ENCODE measurements around the gene PRR7.

Gene PRR7

GRCh38 chr5:177453852-177454396 lies 7.3 kb downstream of the PRR7 start:
- DNase-seq: peak; percentile 68

GRCh38 chr5:177454397-177455035 lies 7.9 kb downstream of the PRR7 start:
- DNase-seq: peak; percentile 87

GRCh38 chr5:177455036-177455660 lies 8.5 kb downstream of the PRR7 start:
- DNase-seq: peak; percentile 92

- peak; percentile 89 for DNase-seq
Observed at GRCh38 chr5:177455661-177456590, 9.3 kb downstream of the PRR7 start.

- DNase-seq: no peak
Observed at GRCh38 chr5:177456591-177456964, 10.0 kb downstream of the PRR7 start.

- peak; percentile 96 for DNase-seq
Observed at GRCh38 chr5:177456976-177457851, 10.6 kb downstream of the PRR7 start.

GRCh38 chr5:177457852-177458681 lies 11.5 kb downstream of the PRR7 start:
- DNase-seq: no peak

GRCh38 chr5:177458912-177459350 lies 12.3 kb downstream of the PRR7 start:
- DNase-seq: peak; percentile 33

- DNase-seq: no peak
Observed at GRCh38 chr5:177459357-177459756, 12.7 kb downstream of the PRR7 start.

- no peak for DNase-seq
Observed at GRCh38 chr5:177459819-177460628, 13.4 kb downstream of the PRR7 start.

GRCh38 chr5:177462021-177462670 lies 15.5 kb downstream of the PRR7 start:
- no peak for DNase-seq

- DNase-seq: no peak
Observed at GRCh38 chr5:177465044-177465443, 18.4 kb downstream of the PRR7 start.

GRCh38 chr5:177466861-177467260 lies 20.2 kb downstream of the PRR7 start:
- DNase-seq: no peak

GRCh38 chr5:177467436-177467835 lies 20.8 kb downstream of the PRR7 start:
- no peak for DNase-seq

GRCh38 chr5:177468329-177468684 lies 21.7 kb downstream of the PRR7 start:
- no peak for DNase-seq

GRCh38 chr5:177468685-177469628 lies 22.3 kb downstream of the PRR7 start:
- DNase-seq: peak; percentile 63

- DNase-seq: peak; percentile 55
Observed at GRCh38 chr5:177469750-177470525, 23.3 kb downstream of the PRR7 start.

Measured in COR-L47 (cell line).